ENCODE data around the gene M1AP. TPM values are rescaled to one million over a fixed set of nuclear protein-coding genes. Genes with fewer than 3 reads are reported as not detected.

The M1AP gene
- polyA plus RNA-seq, 2 of the 4 experiments (the other 2 are of a cell fraction) = not detected

GRCh38 chr2:74685408-74685807 is 37.3 kb upstream of the M1AP start:
- TF ChIP-seq JUN (IDR thresholded peaks at IDR 0.05) (no peak), CEBPB (IDR thresholded peaks at IDR 0.05) (no peak), USF2 (IDR thresholded peaks at IDR 0.05) (peak; percentile 50; the same call in 1 of the 2 replicates), BHLHE40 (IDR thresholded peaks at IDR 0.05; ENCODE audit: low read depth, low read length) (no peak), PBX3 (IDR thresholded peaks at IDR 0.05) (no peak), NPAS2 (CRISPR knock-in tag; IDR thresholded peaks at IDR 0.05; ENCODE audit: borderline replicate concordance) (no peak), ELK1 (IDR thresholded peaks at IDR 0.05; ENCODE audit: low read depth, low read length) (no peak), HES2 (IDR thresholded peaks at IDR 0.05) (no peak), POLR2A (IDR thresholded peaks at IDR 0.05; ENCODE audit: low read length) (no peak)
- Histone ChIP-seq H3K9me3 (no peaks in the 10 kb centered on the region), H3K4me1 (no peaks in the 10 kb centered on the region), H3K4me2 (no peak overlapping the region), H3K27ac (no peak overlapping the region), H3K4me3 (no peak overlapping the region)
- 63% methylated on average over 3 of the region's 3 CpGs for WGBS (ENCODE audit: missing lambda C conversion rate)
- POLR2A ChIA-PET = no interaction called here
- DNase-seq (ENCODE audit: low read depth in 1 of 2, low spot score in 1 of 2) (no peak), ATAC-seq (peak in 1 of 2 experiments; percentile 39; a peak in 2 of 6 replicates), FAIRE-seq (no peak)
- CTCF ChIA-PET = interaction anchor here (1.0 to 3.3 kb wide), 3 partner anchors 180 to 233 kb away, joined by 3 to 17 read pairs (median 3); no protein-coding TSS in a partner anchor

- TF ChIP-seq MAFK (IDR thresholded peaks at IDR 0.05; ENCODE audit: partially characterized antibody) (no peak), CBX2 (IDR thresholded peaks at IDR 0.05; ENCODE audit: borderline replicate concordance, low read depth) (no peak), GATA3 (IDR thresholded peaks at IDR 0.05; ENCODE audit: borderline replicate concordance) (no peak), RCOR1 (IDR thresholded peaks at IDR 0.05; ENCODE audit: low read depth, low read length) (no peak)
- no peaks in the 10 kb centered on the region for H3K4me1 ChIP-seq
- H3K9me3 ChIP-seq = no peaks in the 10 kb centered on the region
- H3K4me2 ChIP-seq = no peak overlapping the region
- POLR2A ChIA-PET = no interaction called here
- H3K4me3 ChIP-seq = no peak overlapping the region
- no peak for DNase-seq (ENCODE audit: low read depth in 1 of 2, low spot score in 1 of 2)
- no peak for ATAC-seq
- no peak overlapping the region for H3K27ac ChIP-seq
- CTCF ChIA-PET = interaction anchor here (3.3 kb wide), 1 partner anchor 194 kb away, joined by 17 read pairs; no protein-coding TSS in a partner anchor
- no peak for FAIRE-seq
Measured at GRCh38 chr2:74682501-74682900, 34.4 kb upstream of the M1AP start.

- 95% methylated on average over 9 of the region's 15 CpGs for WGBS (ENCODE audit: missing lambda C conversion rate)
- Histone ChIP-seq H3K27ac (no peak overlapping the region), H3K4me2 (no peak overlapping the region), H3K9me3 (no peaks in the 10 kb centered on the region), H3K4me3 (no peak overlapping the region), H3K4me1 (no peaks in the 10 kb centered on the region)
- no peak for ATAC-seq
- ChIA-PET POLR2A (no interaction called here), CTCF (interaction anchor here (2.5 kb wide), 1 partner anchor 197 kb away, joined by 14 read pairs; no protein-coding TSS in a partner anchor)
- TF ChIP-seq CHD4 (IDR thresholded peaks at IDR 0.05; ENCODE audit: borderline replicate concordance) (no peak), POLR2A (IDR thresholded peaks at IDR 0.05; ENCODE audit: low read length) (0 out of 2 replicates have a peak, but pooled peaks have one; percentile 9), GATA3 (IDR thresholded peaks at IDR 0.05; ENCODE audit: borderline replicate concordance) (no peak), EHF (CRISPR knock-in tag; IDR thresholded peaks at IDR 0.05) (no peak), KDM5A (IDR thresholded peaks at IDR 0.05) (no peak), MAFK (IDR thresholded peaks at IDR 0.05; ENCODE audit: partially characterized antibody) (no peak), RNF2 (IDR thresholded peaks at IDR 0.05; ENCODE audit: borderline replicate concordance, low read depth) (no peak)
- DNase-seq (ENCODE audit: low read depth in 1 of 2, low spot score in 1 of 2) = no peak
- no peak for FAIRE-seq
Measured at GRCh38 chr2:74679615-74680014, 31.5 kb upstream of the M1AP start.

GRCh38 chr2:74676331-74676730 is 28.2 kb upstream of the M1AP start:
- no peak overlapping the region for H3K4me3 ChIP-seq
- POLR2A ChIA-PET = no interaction called here
- FAIRE-seq (no peak), ATAC-seq (no peak), DNase-seq (ENCODE audit: low read depth in 1 of 2, low spot score in 1 of 2) (no peak)
- H3K4me2 ChIP-seq = no peak overlapping the region
- WGBS (ENCODE audit: missing lambda C conversion rate) = 75% methylated on average over 4 of the region's 4 CpGs
- H3K4me1 ChIP-seq = no peaks in the 10 kb centered on the region
- no peaks in the 10 kb centered on the region for H3K9me3 ChIP-seq
- no peak overlapping the region for H3K27ac ChIP-seq
- CTCF ChIA-PET = interaction anchor here (1.2 to 4.9 kb wide), 2 partner anchors 15 to 200 kb away, joined by 4 to 24 read pairs; no protein-coding TSS in a partner anchor
- TF ChIP-seq NR3C1 (IDR thresholded peaks at IDR 0.05) (no peak), NFE2L2 (conservative IDR thresholded peaks at IDR 0.05; ENCODE audit: low read length) (no peak), JUN (IDR thresholded peaks at IDR 0.05) (no peak), ESRRA (IDR thresholded peaks at IDR 0.05; ENCODE audit: borderline replicate concordance, low read length) (no peak), MYC (IDR thresholded peaks at IDR 0.05; ENCODE audit: borderline replicate concordance, low read length) (no peak), RNF2 (IDR thresholded peaks at IDR 0.05; ENCODE audit: borderline replicate concordance, low read depth) (no peak), EP300 (IDR thresholded peaks at IDR 0.05) (no peak), HOXB5 (CRISPR knock-in tag; IDR thresholded peaks at IDR 0.05) (no peak), BHLHE40 (IDR thresholded peaks at IDR 0.05; ENCODE audit: low read depth, low read length) (no peak), ZC3H11A (IDR thresholded peaks at IDR 0.05) (no peak), ATOH8 (CRISPR knock-in tag; IDR thresholded peaks at IDR 0.05; ENCODE audit: low read depth) (no peak), POLR2AphosphoS2 (conservative IDR thresholded peaks at IDR 0.05; ENCODE audit: low read length) (no peak)
